Skin of body (tissue), 2 donors: ENCODE measurements around the gene RMND5A. TPM values are rescaled to one million over a fixed set of nuclear protein-coding genes. Genes with fewer than 3 reads are reported as not detected.

Experiments used
- DNase-seq: peaks from one replicate; lab custom pipeline; 2025; lab: John Stamatoyannopoulos, UW
- total RNA-seq: library from RNA; depleted of rRNA; stranded (reverse); fragments of >200 nt; gene quantifications from one replicate; pipeline ENCODE4 v1.2.3, GENCODE V29; 2014

Gene RMND5A
- total RNA-seq, 1 donor from 2014 or later = 56.9 TPM

DNA sequence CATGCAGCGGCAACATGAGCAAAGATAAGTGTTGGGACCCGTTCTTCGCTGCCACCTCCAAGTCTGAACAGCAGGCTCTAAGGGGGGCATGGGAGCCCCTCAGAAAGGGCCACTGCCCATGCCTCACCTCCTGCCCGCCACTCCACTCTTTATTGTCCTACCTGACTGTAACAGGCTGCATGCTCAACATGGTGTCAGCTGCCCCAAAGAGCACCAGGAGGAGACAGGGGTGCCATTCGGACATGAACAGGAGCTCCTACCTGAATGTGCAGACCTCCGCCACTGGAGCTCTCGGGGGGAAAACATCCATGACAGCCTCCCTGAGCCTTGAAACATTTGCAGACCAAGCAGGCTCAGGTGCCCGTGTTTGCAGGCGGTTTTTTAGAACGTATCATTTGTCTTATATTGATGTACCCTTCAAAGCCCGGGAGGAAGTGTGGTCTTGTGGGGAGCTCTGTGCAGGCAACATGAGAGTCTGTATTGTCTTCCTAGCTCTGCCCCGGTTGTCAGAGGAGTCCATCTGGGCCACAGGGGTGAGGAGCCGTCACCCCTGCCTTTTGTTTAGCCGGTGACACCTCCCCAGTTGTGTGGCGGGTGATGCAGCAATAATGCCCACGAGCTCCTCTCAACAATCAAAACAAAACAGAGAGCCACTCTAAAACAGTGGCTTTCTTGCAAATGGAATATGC, 105.7 kb downstream of the RMND5A start:
- no peak for DNase-seq

DNA sequence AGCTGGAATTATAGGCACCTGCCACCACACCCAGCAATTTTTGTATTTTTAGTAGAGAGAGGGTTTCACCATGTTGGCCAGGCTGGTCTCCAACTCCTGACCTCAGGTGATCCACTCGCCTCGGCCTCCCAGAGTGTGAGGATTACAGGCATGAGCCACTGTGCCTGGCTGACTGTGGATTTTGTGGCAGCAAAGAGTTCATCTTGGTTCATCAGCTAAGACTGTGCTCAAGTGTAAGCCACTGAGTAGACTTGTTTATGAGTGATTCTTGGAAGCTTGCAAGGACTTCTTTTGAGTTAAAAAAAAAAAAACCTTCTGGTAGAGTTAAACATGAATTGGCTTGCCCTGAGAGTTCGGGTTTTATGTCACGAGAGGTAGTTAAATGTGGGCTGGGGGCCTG, 106.9 kb downstream of the RMND5A start:
- DNase-seq = no peak

Other genes with a start within 250 kb of the RMND5A start
- gene CHMP3, start 156.8 kb upstream of the RMND5A start, total RNA-seq = 46.2 TPM
- gene RNF103, start 96.4 kb upstream of the RMND5A start, total RNA-seq = 27.7 TPM
- not detected for gene CD8A, start 70.6 kb downstream of the RMND5A start, total RNA-seq
- 0.59 TPM for gene CD8B, start 141.6 kb downstream of the RMND5A start, total RNA-seq
- 5.6 TPM for gene RGPD1, start 221.8 kb downstream of the RMND5A start, total RNA-seq